Skeletal muscle tissue (tissue), 4 donors: ENCODE data around the gene TNRC6B. TPM values are rescaled to one million over a fixed set of nuclear protein-coding genes. Genes with fewer than 3 reads are reported as not detected.
A peak's percentile ranks its signal among the peaks of the same experiment; 100 is the strongest.
"Not testable (repeated sequence)": the region's sequence is repeated elsewhere in the genome, so short reads cannot be mapped to it uniquely, and the experiment has no call there.

Experiments used
- H3K27ac ChIP-seq: one replicate; pipeline ENCODE4 v1.7.0; 2013; ENCODE audit warnings: mild to moderate bottlenecking, low read depth, low read length, inconsistent platforms
- H3K27me3 ChIP-seq, 3 donors: one replicate each; pipeline ENCODE4 v1.7.0; 2013; ENCODE audit warnings: low read length in 3 of 3; ENCODE audit not compliant: control insufficient read depth in 3 of 3, insufficient read depth in 3 of 3
- H3K36me3 ChIP-seq, 3 donors: one replicate each; pipeline ENCODE4 v1.7.0; 2013; ENCODE audit warnings: low read length in 3 of 3; ENCODE audit not compliant: control insufficient read depth in 3 of 3, insufficient read depth in 3 of 3
- H3K4me1 ChIP-seq, 3 donors: one replicate each; pipeline ENCODE4 v1.7.0; 2013; ENCODE audit warnings: low read length in 3 of 3, mild to moderate bottlenecking in 3 of 3; ENCODE audit not compliant: control insufficient read depth in 3 of 3, insufficient read depth in 3 of 3
- H3K4me3 ChIP-seq, 3 donors: one replicate each; pipeline ENCODE4 v1.7.0; 2013; ENCODE audit warnings: low read length in 3 of 3
- H3K9ac ChIP-seq, 3 donors: one replicate each; pipeline ENCODE4 v1.7.0; 2013; ENCODE audit warnings: low read length in 3 of 3, mild to moderate bottlenecking in 3 of 3, moderate library complexity in 2 of 3, low read depth in 1 of 3
- H3K9me3 ChIP-seq, 3 donors: one replicate each; pipeline ENCODE4 v1.7.0; 2013; ENCODE audit warnings: low read length in 3 of 3; ENCODE audit not compliant: control insufficient read depth in 3 of 3
- total RNA-seq: library from RNA; depleted of rRNA; stranded (reverse); fragments of >200 nt; gene quantifications from one replicate; pipeline ENCODE4 v1.2.3, GENCODE V29; 2014
- donor health status: Osteomylitis.

The TNRC6B gene
- total RNA-seq, 1 donor from 2014 or later, result 28.2 TPM

- H3K4me3 ChIP-seq, result no peak overlapping the region
- H3K27ac ChIP-seq, result no peak overlapping the region
- no peaks in the 10 kb centered on the region for H3K9me3 ChIP-seq
- no peaks in the 10 kb centered on the region for H3K36me3 ChIP-seq
- no peak overlapping the region for H3K9ac ChIP-seq
- H3K27me3 ChIP-seq, result no peaks in the 10 kb centered on the region
- peaks cover 39 to 59% (median 42%) of the 10 kb centered on the region in 3 donors for H3K4me1 ChIP-seq
Measured at GRCh38 chr22:40182231-40182835, 4.6 kb downstream of the TNRC6B start.

GRCh38 chr22:40183029-40183581 is 5.4 kb downstream of the TNRC6B start:
- Histone ChIP-seq H3K4me3 (peak overlapping the region in 2 of 3 donors; percentile 3 to 34), H3K9me3 (no peaks in the 10 kb centered on the region), H3K4me1 (peaks cover 38 to 57% (median 41%) of the 10 kb centered on the region in 3 donors), H3K9ac (no peak overlapping the region), H3K27me3 (no peaks in the 10 kb centered on the region), H3K36me3 (no peaks in the 10 kb centered on the region), H3K27ac (peak overlapping the region; percentile 46)

GRCh38 chr22:40183603-40184002 is 5.9 kb downstream of the TNRC6B start:
- H3K27me3 ChIP-seq, H3K9me3 ChIP-seq, H3K36me3 ChIP-seq, H3K9ac ChIP-seq, H3K27ac ChIP-seq: not testable (repeated sequence)
- H3K4me3 ChIP-seq, result peak overlapping the region in 1 of 3 donors; percentile 3
- peaks cover 38 to 59% (median 41%) of the 10 kb centered on the region in 3 donors for H3K4me1 ChIP-seq

GRCh38 chr22:40187389-40187788 is 9.7 kb downstream of the TNRC6B start:
- Histone ChIP-seq H3K36me3 (no peaks in the 10 kb centered on the region), H3K4me1 (peaks cover 34 to 57% (median 54%) of the 10 kb centered on the region in 3 donors), H3K27ac (no peak overlapping the region), H3K27me3 (no peaks in the 10 kb centered on the region), H3K9me3 (no peaks in the 10 kb centered on the region), H3K4me3 (no peak overlapping the region), H3K9ac (no peak overlapping the region)

- Histone ChIP-seq H3K27me3 (no peaks in the 10 kb centered on the region), H3K4me1 (peaks cover 32 to 57% (median 48%) of the 10 kb centered on the region in 3 donors), H3K9ac (peak overlapping the region in 1 of 3 donors; percentile 33), H3K4me3 (no peak overlapping the region), H3K36me3 (no peaks in the 10 kb centered on the region), H3K9me3 (no peaks in the 10 kb centered on the region), H3K27ac (no peak overlapping the region)
Measured at GRCh38 chr22:40189997-40190396, 12.3 kb downstream of the TNRC6B start.

- Histone ChIP-seq H3K4me1 (peaks cover 27 to 54% (median 43%) of the 10 kb centered on the region in 3 donors), H3K27me3 (no peaks in the 10 kb centered on the region), H3K36me3 (no peaks in the 10 kb centered on the region), H3K4me3 (no peak overlapping the region), H3K9me3 (no peaks in the 10 kb centered on the region), H3K9ac (no peak overlapping the region), H3K27ac (no peak overlapping the region)
Measured at GRCh38 chr22:40190501-40190900, 12.8 kb downstream of the TNRC6B start.

- no peak overlapping the region for H3K4me3 ChIP-seq
- H3K9me3 ChIP-seq, result no peaks in the 10 kb centered on the region
- H3K4me1 ChIP-seq, result peaks cover 37 to 67% (median 51%) of the 10 kb centered on the region in 3 donors
- H3K9ac ChIP-seq, result peak overlapping the region in 1 of 3 donors; percentile 25
- H3K27me3 ChIP-seq, result no peaks in the 10 kb centered on the region
- no peak overlapping the region for H3K27ac ChIP-seq
- no peaks in the 10 kb centered on the region for H3K36me3 ChIP-seq
Measured at GRCh38 chr22:40193429-40194421, 16.0 kb downstream of the TNRC6B start.

- H3K9me3 ChIP-seq, result no peaks in the 10 kb centered on the region
- H3K27ac ChIP-seq, result no peak overlapping the region
- H3K27me3 ChIP-seq, result no peaks in the 10 kb centered on the region
- no peak overlapping the region for H3K4me3 ChIP-seq
- no peaks in the 10 kb centered on the region for H3K36me3 ChIP-seq
- H3K9ac ChIP-seq, result peak overlapping the region in 1 of 3 donors; percentile 59
- peaks cover 47 to 66% (median 60%) of the 10 kb centered on the region in 3 donors for H3K4me1 ChIP-seq
Measured at GRCh38 chr22:40194656-40195055, 16.9 kb downstream of the TNRC6B start.

- Histone ChIP-seq H3K36me3 (no peaks in the 10 kb centered on the region), H3K27me3 (no peaks in the 10 kb centered on the region), H3K9me3 (no peaks in the 10 kb centered on the region), H3K4me1 (peaks cover 38 to 54% (median 52%) of the 10 kb centered on the region in 3 donors), H3K27ac (no peak overlapping the region), H3K9ac (peak overlapping the region in 2 of 3 donors; percentile 2 to 3), H3K4me3 (no peak overlapping the region)
Measured at GRCh38 chr22:40196628-40197360, 19.1 kb downstream of the TNRC6B start.
